ENCODE results near the gene MAGI1.

MAGI1 gene

GRCh38 chr3:65666448-65667091, 372.1 kb downstream of the MAGI1 start:
- DNase-seq (ENCODE audit: low spot score) = no peak

- no peak for DNase-seq (ENCODE audit: low spot score)
These were observed 372.8 kb downstream of the MAGI1 start for GRCh38 chr3:65665915-65666314.

GRCh38 chr3:65664931-65665330, 373.8 kb downstream of the MAGI1 start:
- no peak for DNase-seq (ENCODE audit: low spot score)

- DNase-seq (ENCODE audit: low spot score) = no peak
These were observed 374.3 kb downstream of the MAGI1 start for GRCh38 chr3:65664446-65664845.

- DNase-seq (ENCODE audit: low spot score) = no peak
These were observed 376.6 kb downstream of the MAGI1 start for GRCh38 chr3:65662095-65662494.

GRCh38 chr3:65660000-65660598, 378.6 kb downstream of the MAGI1 start:
- DNase-seq (ENCODE audit: low spot score) = no peak

- DNase-seq (ENCODE audit: low spot score) = no peak
These were observed 379.3 kb downstream of the MAGI1 start for GRCh38 chr3:65659396-65659795.

GRCh38 chr3:65658401-65658800, 380.3 kb downstream of the MAGI1 start:
- DNase-seq (ENCODE audit: low spot score) = no peak

GRCh38 chr3:65655061-65655460, 383.7 kb downstream of the MAGI1 start:
- DNase-seq (ENCODE audit: low spot score) = no peak

GRCh38 chr3:65653731-65654130, 385.0 kb downstream of the MAGI1 start:
- no peak for DNase-seq (ENCODE audit: low spot score)

GRCh38 chr3:65650247-65650646, 388.5 kb downstream of the MAGI1 start:
- DNase-seq (ENCODE audit: low spot score) = no peak

GRCh38 chr3:65647369-65647768, 391.3 kb downstream of the MAGI1 start:
- no peak for DNase-seq (ENCODE audit: low spot score)

GRCh38 chr3:65642883-65643282, 395.8 kb downstream of the MAGI1 start:
- DNase-seq (ENCODE audit: low spot score) = peak; percentile 71

GRCh38 chr3:65641777-65642176, 396.9 kb downstream of the MAGI1 start:
- DNase-seq (ENCODE audit: low spot score) = no peak

GRCh38 chr3:65641045-65641444, 397.7 kb downstream of the MAGI1 start:
- no peak for DNase-seq (ENCODE audit: low spot score)

GRCh38 chr3:65639444-65639843, 399.3 kb downstream of the MAGI1 start:
- no peak for DNase-seq (ENCODE audit: low spot score)

- no peak for DNase-seq (ENCODE audit: low spot score)
These were observed 400.4 kb downstream of the MAGI1 start for GRCh38 chr3:65638301-65638700.

GRCh38 chr3:65636326-65636725, 402.4 kb downstream of the MAGI1 start:
- DNase-seq (ENCODE audit: low spot score) = no peak

GRCh38 chr3:65635657-65636056, 403.1 kb downstream of the MAGI1 start:
- DNase-seq (ENCODE audit: low spot score) = no peak

GRCh38 chr3:65633018-65633638, 405.6 kb downstream of the MAGI1 start:
- no peak for DNase-seq (ENCODE audit: low spot score)

- no peak for DNase-seq (ENCODE audit: low spot score)
These were observed 406.3 kb downstream of the MAGI1 start for GRCh38 chr3:65632414-65632813.

GRCh38 chr3:65628978-65629377, 409.7 kb downstream of the MAGI1 start:
- no peak for DNase-seq (ENCODE audit: low spot score)

GRCh38 chr3:65627062-65627461, 411.7 kb downstream of the MAGI1 start:
- no peak for DNase-seq (ENCODE audit: low spot score)

- DNase-seq (ENCODE audit: low spot score) = no peak
These were observed 413.4 kb downstream of the MAGI1 start for GRCh38 chr3:65625305-65625704.

Measured in cerebellar cortex (tissue), 1 donor.